ENCODE data around the gene VGLL4.
"Not testable (repeated sequence)": the region's sequence is repeated elsewhere in the genome, so short reads cannot be mapped to it uniquely, and the experiment has no call there.

The VGLL4 gene

DNA sequence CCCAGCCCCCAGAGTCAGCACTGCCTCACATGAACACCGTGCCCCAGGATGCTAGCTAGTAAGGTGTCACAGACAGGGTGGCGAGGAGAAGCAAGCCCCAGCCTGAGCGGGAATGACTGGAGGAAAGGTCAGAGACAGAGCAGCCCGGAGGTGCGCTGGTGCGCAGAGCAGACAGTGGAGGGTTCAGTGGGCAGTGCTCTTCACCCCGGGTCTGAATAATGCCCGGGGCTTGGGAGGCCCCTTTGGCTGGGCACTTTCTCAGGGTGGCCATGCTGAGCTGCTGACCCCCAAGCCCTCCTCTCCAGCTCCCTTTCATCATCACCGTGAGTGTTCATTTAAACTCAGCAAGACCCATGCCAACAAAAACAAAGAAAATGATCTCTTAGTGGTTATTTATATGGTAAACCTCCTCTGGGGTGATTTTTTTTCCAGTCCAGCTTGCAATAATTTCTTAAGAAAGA, 110.8 kb downstream of the VGLL4 start:
- DNase-seq (ENCODE audit: low read depth), result no peak

DNA sequence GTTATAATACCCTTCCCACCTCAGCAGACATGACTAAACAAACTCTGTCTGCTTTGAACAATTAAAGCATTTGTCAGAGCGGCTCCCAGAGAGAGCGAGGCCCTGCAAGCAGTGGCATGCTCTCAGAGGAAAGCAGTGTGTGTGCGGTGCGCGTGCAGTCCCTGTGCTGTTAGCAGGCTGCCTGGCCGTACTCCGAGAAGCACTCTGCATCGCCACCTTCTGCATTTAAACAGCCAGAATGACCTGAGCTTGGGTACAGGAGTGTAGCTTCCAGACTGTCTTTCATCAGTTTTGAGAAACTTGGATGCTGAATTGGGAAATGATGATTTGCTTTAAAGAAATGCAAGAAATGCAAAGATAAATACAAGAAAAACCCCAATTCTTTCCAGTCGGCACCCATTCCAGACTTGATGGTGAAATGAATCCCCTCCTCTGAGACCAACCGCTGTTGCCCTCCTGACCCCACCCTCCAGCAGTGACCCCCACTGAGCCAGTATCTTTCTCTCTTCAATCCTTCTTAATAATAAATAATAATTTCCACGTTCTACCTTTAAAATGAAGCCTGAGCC, 113.5 kb downstream of the VGLL4 start:
- peak; percentile 79 for DNase-seq (ENCODE audit: low read depth)

GRCh38 chr3:11529281-11529680, 114.4 kb downstream of the VGLL4 start:
- peak; percentile 32 for DNase-seq (ENCODE audit: low read depth)

DNA sequence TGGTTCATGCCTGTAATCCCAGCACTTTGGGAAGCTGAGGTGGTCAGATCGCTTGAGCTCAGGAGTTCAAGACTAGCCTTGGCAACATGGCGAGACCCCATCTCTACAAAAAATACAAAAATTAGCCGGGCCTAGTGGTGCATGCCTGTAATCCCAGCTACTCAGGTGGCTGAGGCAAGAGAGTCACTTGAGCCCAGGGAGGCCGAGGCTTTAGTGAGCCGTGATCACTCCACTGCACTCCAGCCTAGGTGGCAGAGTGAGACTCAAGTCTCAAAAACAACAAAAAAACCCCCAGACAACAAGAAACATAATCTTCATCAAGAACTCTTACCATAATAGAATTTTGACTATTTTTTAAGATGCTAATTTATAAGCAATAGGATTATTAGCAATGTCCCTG, 117.6 kb downstream of the VGLL4 start:
- DNase-seq (ENCODE audit: low read depth), result not testable (repeated sequence)

- no peak for DNase-seq (ENCODE audit: low read depth)
Measured at GRCh38 chr3:11523572-11524101, 120.1 kb downstream of the VGLL4 start.

DNA sequence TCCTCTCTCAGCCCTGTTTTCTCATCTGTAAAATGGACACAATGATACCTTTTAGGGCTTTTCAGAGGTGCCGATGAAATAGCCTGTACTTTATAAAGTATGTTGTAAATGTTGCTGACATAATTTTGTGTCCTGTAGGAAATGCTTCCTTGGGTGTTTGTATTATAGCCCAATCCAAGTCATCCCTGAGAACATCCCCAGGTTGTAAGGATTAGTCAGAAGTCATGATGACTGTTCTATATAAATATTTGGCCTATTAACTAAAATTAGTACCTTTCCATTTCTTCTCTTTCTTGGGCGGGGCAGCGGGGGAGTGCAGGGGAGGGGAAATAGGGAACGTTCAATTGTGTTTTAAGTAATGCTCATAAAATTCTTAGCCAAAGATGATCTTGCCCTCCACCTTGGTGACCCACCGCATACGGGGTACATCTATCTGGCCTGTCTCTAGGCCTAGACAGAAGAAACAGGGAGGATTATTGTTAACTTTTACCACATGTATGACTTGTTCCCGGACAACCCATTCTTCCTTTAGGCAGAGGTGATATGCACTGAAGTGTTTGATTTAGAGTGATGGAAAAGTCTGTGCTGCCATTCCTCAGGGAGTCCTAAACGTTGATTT, 120.7 kb downstream of the VGLL4 start:
- DNase-seq (ENCODE audit: low read depth), result peak; percentile 49

DNA sequence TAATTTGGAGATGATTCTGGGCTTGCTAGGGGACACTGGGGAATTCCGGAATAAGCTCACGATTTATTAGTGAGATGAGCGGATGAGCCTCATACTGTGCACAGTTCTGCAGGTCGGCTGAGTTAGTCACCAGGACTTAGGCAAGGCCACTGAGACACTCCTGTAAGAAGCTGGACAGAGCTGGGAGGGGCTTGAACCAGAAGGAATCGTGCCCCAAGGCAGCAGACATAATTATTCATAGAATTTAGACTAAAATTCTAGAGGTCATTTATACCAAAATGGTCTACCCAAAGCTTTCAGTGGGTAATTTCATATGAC, 121.4 kb downstream of the VGLL4 start:
- peak; percentile 75 for DNase-seq (ENCODE audit: low read depth)

DNA sequence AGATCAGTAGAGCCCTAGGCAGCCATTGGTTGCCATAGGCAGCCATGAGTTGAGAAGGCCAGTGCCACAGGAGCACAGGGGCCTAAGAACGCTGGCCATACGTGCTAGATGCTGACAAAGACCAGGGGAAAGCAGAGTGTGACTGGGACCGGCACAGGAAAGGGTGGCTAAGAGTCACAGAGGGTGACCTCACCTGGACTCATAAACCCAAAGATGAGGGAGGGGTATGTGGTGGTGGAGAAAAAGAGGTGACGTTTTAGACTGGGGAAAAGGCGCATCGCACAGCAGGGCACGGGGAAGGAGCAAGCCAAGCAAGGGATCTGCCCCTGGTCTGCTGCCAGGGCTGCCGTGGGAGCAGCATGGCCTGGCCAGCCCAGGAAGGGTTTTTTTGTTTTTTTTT, 122.5 kb downstream of the VGLL4 start:
- DNase-seq (ENCODE audit: low read depth), result no peak

- DNase-seq (ENCODE audit: low read depth), result no peak
Measured at GRCh38 chr3:11517601-11518000, 126.1 kb downstream of the VGLL4 start.

DNA sequence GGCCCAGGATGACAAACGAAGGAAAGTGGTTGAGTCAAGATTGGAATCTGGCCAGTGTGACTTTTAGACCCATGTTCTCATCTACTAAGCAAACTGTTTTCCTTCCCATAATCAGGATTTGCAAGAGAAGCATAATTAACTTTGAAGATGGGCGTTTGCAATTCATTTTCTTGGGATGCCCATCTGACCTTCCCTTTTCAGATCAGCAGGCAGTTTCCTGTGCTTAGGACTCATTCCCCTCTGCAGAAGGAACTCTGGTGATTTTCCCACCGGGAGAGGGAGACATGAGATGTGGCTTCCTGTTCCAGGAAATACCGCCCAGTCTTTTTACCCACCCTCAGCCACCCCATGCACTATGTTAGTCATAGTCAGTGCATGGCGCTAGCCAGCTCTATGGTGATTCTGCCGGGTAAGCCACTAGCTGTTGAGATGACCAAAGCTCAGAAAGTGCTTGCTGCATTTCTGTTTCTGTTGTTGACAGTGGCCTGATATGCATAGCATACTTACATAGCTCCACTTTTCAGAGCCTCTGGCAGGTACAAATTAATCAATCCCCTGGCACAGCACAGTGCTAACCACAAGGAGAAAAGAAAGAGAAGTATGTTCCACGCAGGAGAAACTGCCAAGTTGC, 129.4 kb downstream of the VGLL4 start:
- peak; percentile 90 for DNase-seq (ENCODE audit: low read depth)

DNA sequence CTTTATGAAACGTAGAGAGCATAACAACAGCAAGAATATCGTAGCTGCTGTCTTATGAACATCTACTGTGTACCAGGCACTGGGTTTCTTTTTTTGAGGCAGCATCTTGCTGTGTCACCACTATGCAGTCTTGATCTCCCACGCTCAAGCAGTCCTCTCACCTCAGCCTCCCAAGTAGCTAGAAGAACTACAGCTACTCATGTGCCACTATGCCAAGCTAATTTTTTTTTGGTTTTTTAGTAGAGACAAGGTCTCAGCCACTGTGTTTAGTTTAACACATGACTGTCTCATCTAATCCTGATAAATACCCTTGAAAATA, 129.9 kb downstream of the VGLL4 start:
- no peak for DNase-seq (ENCODE audit: low read depth)

DNA sequence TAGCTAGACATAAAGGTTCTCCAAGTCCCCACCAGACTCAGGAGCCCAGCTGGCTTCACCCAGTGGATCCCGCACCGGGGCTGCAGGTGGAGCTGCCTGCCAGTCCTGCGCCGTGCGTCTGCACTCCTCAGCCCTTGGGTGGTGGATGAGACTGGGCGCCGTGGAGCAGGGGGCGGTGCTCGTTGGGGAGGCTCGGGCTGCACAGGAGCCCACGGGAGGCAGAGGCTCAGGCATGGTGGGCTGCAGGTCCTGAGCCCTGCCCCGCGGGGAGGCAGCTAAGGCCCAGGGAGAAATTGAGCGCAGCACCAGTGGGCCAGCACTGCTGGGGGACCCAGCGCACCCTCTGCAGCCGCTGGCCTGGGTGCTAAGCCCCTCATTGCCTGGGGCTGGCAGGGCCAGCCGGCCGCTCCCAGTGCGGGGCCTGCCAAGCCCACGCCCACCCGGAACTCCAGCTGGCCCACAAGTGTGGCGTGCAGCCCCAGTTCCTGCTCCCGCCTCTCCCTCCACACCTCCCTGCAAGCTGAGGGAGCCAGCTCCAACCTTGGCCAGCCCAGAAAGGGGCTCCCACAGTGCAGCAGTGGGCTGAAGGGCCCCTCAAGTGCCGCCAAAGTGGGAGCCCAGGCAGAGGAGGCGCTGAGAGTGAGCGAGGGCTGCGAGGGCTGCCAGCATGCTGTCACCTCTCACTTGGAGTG, 130.4 kb downstream of the VGLL4 start:
- DNase-seq (ENCODE audit: low read depth), result not testable (repeated sequence)

- DNase-seq (ENCODE audit: low read depth), result not testable (repeated sequence)
Measured at GRCh38 chr3:11511606-11512005, 132.1 kb downstream of the VGLL4 start.

DNA sequence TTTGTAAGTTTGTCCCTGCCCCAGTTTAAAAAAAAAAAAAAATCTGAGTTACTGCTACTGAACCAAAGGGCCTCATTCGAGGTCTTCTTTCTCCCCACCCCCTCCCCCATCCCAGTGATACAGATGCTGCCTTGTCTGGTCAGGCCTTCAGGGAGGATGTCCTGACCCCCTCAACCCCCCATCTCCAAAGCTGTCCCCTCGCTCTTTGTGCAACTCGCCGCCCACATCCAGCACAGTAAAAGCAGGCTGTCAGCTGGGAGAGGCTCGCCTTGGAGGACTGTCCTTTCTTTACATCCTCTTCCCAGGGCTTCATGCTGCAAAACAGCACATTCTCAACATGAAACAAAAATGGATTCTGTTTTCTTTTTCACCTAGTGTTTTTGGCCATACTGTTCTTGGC, 133.4 kb downstream of the VGLL4 start:
- DNase-seq (ENCODE audit: low read depth), result no peak

- DNase-seq (ENCODE audit: low read depth), result no peak
Measured at GRCh38 chr3:11510001-11510340, 133.7 kb downstream of the VGLL4 start.

DNA sequence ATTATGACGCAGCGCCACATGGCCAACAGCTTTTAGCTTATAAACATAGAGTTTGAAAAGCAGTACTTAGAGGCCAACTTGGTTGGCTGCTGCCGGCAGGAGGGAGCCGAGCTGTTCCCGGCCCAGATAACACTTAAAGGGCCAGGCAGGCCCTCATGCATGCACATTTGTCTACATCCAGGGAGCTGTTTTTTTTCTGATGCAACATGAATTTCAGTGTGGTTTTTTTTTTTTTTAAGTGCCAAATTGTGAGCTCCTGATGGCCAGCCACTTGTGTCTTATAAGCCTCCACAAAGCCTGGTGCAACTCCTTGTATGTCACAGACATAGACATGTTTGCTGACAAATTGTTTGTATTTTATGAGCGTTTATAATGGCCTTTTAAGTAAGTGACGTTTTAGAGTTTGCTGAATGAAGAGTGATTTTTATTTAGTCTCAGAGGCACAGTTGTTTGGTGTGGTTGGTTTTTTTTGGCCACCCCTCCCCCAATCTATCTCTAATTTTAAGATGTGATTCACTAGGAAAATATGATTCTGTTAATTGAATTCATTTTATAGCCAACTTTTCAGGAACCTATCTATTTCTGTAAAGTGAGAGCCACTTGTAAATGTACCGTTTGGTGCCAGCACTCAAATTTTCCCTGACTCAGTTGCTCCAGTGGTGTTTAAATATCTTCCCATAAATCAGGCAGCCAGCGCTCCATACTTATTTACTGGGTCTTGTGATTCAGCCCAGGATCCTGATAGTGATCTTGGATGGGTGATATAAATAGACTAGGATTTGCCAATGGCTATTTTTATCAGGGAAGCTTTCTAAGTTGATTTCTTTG, 134.3 kb downstream of the VGLL4 start:
- DNase-seq (ENCODE audit: low read depth), result peak; percentile 85

GRCh38 chr3:11508346-11509172, 135.2 kb downstream of the VGLL4 start:
- no peak for DNase-seq (ENCODE audit: low read depth)

DNA sequence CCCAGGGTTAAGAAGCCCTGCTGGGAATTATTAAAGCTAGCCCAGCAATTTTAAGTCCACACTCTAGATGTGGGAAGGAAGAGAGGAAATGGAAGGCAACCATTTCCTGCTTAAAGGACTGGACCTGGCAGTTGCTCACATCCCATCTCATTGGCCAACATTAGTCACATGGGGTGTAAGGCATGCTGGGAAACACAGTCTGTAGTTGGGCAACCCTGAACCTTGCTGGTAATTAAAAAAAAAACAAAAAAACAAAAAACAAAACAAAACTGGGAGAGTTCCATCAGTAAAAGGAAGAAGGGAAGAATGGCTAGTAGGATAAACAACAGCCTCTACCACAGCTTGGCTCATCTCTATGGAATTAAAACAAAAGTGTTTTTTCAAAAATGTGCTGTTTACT, 136.0 kb downstream of the VGLL4 start:
- peak; percentile 36 for DNase-seq (ENCODE audit: low read depth)

Measured in ELR (cell line).